NCI-H2196 (cell line): ENCODE measurements around the gene PRKACA.
A peak's percentile ranks its signal among the peaks of the same experiment; 100 is the strongest.

Experiments
- DNase-seq: peaks from one replicate; lab custom pipeline; 2025; ENCODE audit not compliant: unreplicated experiment; lab: John Stamatoyannopoulos, UW

Gene PRKACA

DNA sequence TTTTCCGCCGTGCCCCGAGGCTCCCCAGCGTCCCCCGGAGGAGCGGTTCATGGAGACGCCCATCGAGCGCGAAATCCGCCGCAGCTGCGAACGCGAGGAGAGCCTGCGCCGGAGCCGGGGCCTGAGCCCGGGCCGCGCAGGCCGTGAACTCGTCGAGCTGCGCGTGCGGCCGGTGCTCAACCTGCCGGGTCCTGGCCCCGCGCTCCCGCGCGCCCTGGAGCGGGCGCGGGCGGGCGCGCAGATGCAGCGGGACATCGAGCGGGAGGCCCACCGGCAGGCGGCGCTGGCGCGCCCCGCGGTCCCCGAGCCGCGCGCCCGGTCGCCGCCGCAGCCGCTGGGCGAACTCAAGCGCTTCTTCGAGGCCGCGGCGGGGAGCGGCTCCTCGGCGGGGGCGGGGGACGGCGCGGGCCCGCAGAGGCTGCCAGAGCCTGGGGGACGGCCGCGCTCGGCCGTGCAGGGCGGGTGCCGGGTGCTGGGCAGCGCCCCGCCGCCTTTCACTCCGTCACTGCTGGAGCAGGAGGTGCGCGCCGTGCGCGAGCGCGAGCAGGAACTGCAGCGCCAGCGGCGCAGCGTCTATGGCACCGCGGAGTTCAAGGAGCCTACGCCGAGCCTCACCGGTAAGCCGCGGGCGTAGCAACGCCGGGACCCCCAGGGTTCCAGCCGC, 44.2 kb downstream of the PRKACA start:
- DNase-seq, result peak; percentile 84

DNA sequence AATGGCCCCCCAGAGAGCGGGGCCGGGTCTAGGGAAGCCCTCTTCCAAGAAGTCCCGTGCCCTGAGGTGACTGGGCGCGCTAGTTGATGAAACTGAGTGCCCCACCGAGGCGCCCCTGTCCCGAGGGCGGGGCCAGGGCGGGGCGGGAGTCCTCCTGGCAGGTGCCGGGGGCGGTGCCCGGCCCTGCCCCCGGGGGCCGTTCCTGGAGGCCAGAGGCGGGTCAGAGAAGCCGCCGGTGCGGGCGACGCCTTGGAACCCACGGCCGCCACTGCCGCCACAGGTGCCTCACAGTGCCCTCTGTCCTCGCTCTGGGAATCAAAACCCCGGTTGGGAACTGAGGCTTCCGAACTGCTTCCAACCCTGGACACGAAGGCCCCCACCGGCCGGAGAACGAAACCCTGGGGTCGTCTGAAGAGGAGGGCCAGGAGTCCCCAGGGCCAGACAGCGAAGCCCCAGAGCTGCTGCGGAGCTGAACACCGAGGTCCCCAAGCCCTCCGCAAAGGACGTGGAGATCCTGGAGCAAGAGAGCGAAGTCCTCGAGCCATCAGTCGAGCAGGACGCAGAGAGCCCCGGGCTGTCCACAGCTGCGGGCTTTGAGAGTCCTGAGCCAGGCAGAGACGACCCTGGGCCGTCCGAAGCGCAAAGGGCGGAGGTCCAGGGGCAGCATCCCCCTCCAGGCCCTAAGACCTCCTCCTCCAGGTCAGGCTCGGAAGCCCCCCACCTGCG, 44.9 kb downstream of the PRKACA start, which contains the start of gene MISP3:
TSS of gene MISP3 (plus strand) at position 252 of the 726 bp plus-strand sequence. CDS start 524 bp downstream, outside the sequence.
- DNase-seq, result peak; percentile 93

DNA sequence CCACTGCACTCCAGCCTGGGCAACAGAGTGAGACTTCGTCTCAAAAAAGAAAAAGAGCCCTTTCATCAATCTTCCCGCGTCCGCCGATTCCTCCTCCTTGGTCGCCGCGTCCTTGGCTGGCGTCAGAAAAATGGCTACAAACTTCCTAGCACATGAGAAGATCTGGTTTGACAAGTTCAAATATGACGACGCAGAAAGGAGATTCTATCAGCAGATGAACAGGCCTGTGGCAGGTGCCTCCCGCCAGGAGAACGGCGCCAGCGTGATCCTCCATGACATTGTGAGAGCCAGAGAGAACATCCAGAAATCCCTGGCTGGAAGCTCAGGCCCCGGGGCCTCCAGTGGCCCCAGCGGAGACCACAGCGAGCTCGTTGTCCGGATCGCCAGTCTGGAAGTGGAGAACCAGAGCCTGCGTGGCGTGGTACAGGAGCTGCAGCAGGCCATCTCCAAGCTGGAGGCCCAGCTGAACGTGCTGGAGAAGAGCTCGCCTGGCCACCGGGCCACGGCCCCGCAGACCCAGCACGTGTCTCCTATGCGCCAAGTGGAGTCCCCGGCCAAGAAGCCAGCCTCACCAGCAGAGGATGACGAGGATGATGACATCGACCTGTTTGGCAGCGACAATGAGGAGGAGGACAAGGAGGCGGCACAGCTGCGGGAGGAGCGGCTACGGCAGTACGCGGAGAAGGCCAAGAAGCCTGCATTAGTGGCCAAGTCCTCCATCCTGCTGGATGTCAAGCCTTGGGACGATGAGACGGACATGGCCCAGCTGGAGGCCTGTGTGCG, 47.1 kb downstream of the PRKACA start:
- DNase-seq, result no peak

DNA sequence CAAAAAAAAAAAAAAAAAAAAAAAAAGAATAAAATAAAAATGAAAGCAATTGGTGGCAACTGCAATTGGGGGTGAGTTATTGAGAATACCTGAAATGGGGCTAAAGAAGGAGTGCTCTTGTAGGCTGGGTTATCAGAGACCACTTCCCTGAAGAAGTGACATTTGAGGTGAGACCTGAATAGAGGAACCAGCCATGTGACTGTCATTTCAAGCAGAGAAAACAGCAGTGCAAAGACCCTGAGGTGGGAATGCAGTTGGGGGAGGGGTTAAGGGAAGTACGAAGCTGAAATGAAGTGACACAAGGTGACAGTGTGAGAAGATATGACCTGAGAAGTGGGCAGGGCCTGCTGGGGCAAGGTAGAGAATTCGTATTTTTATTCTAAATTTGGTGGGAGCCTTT, 51.4 kb downstream of the PRKACA start:
- DNase-seq, result no peak

DNA sequence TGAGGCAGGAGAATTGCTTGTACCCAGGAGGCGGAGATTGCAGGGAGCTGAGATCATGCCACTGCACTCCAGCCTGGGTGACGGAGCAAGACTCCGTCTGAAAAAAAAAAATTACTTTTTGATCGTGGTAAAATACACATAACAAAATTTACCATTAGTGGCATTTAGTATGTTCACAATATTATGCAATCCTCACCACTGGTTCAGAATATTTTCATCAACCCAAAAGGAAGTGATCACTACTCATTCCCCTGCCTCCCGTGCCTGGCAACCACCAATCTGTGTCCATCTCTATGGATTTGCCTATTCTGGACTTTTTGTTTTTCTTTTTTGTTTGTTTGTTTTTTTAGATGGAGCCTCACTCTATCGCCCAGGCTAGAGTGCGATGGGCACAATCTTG, 54.5 kb downstream of the PRKACA start:
- DNase-seq, result no peak

- DNase-seq, result no peak
These were observed 55.1 kb downstream of the PRKACA start for GRCh38 chr19:14062558-14062855.

DNA sequence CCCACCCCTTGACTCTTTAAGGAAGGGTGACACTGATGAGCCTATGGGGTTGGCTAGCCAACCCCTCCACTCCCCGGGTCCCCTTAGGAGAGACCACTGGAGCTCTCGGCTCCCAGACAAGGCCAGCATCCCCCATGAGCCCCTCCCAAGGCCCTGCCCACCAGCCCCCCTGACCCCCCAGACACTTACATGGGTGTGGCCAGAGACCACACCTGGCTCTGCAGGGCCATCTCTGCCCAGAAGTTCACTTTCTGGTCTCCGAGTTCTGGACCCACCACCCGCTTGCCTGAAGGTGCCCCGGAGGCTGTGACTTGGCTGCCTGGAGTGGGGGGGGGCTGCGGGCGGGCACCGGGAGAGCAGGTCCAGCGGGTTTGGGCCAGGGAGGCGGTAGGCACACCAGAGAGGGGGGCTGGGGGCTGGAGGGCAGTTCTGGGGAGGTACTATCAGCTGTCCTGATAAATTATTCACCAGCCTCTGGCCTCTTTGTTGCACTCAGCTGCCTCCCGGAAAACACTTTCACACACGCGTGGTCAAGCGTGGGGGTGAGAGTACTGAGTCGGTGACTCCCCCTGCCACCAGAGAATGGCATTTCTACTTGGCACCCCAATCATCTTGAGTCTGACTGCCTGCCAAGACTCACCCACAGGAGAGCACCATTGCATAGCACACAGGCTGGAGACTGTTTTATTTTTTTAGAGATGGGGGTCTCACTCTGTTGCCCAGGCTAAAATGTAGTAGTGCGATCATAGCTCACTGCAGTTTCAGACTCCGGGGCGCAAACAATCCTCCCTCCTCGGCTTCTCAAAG, 55.6 kb downstream of the PRKACA start, which contains the start of gene PALM3:
TSS of gene PALM3 (minus strand) at position 326 of the 807 bp plus-strand sequence. CDS start at position 230, 96 bp downstream.
- no peak for DNase-seq

- no peak for DNase-seq
These were observed 56.3 kb downstream of the PRKACA start for GRCh38 chr19:14061081-14061749.

- no peak for DNase-seq
These were observed 57.9 kb downstream of the PRKACA start for GRCh38 chr19:14059652-14060155.

DNA sequence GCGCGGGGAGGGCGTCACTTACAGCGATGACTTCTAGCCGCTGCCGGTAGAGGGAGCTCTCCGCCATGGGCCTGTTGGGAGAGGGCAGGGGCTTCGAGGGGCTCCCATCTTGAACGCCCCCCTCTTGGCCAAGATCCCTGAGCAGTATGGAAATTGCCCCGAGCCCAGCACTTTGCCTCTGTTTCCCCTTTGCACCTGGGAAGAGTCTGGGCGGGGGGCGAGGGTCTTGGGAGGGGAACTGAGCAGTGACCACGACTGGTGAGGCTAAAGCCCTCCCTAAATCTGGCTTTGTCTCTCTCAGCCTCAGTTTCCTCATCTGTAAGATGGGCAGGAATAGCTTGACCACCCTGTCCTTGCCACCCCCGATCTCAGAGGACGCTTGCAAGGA, 58.5 kb downstream of the PRKACA start:
- peak; percentile 16 for DNase-seq

- no peak for DNase-seq
These were observed 59.1 kb downstream of the PRKACA start for GRCh38 chr19:14058182-14059092.

- DNase-seq, result no peak
These were observed 60.7 kb downstream of the PRKACA start for GRCh38 chr19:14056741-14057356.

DNA sequence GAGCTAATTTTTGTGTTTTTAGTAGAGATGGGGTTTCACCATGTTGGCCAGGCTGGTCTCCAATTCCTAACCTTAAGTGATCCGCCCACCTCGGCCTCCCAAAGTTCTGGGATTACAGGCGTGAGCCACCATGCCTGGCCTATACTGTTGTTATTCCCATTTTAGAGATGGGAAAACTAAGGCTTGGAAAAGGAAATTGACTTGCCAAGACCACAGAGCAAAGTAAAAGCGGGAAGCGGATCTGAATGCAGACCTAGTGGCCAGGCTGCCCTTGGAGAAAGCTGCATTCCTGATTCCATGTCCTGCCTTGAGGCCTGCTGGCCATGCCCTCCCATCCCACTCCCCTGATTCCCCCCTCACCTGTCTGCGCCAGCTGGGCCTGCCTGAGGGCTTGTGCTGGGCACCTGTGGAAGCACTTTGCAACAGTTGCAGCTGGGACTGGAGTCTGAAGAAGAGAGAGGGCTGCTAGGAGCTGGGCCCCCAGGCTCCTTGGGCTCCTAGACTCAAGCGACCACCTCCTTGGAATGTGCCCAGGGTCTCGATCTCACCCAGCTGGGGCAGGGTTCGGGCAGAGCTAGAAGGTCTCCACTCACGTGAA, 61.4 kb downstream of the PRKACA start:
- DNase-seq, result no peak

GRCh38 chr19:14055396-14055795, 62.2 kb downstream of the PRKACA start:
- no peak for DNase-seq

DNA sequence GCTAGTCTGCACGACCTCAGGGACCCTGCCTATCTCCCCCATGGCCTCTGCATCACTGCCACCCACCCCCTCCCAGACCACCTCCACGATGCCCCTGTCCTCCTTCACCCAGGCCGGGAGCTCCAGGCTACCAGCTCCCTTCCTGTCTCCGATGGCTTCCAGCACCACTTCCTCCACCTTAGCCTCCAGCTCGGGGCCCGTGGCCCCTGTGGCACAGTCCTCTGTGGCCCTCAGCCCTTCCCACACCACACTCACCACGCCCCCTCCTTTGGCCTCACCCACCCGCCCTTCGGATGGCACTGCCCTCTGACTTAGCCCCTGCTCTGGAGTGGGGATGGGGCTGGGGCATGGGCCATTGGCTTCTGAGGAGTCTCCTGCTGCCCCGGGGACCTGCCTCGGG, 62.8 kb downstream of the PRKACA start:
- no peak for DNase-seq

GRCh38 chr19:14054099-14054498, 63.5 kb downstream of the PRKACA start:
- no peak for DNase-seq

- DNase-seq, result no peak
These were observed 64.1 kb downstream of the PRKACA start for GRCh38 chr19:14053500-14053899.

GRCh38 chr19:14053032-14053431, 64.5 kb downstream of the PRKACA start:
- no peak for DNase-seq
